ENCODE data around the gene DNAJC27. TPM values are rescaled to one million over a fixed set of nuclear protein-coding genes. Genes with fewer than 3 reads are reported as not detected.

DNAJC27 gene
- total RNA-seq, 2 donors from 2014 or later: 15.0 to 27.2 TPM

DNA sequence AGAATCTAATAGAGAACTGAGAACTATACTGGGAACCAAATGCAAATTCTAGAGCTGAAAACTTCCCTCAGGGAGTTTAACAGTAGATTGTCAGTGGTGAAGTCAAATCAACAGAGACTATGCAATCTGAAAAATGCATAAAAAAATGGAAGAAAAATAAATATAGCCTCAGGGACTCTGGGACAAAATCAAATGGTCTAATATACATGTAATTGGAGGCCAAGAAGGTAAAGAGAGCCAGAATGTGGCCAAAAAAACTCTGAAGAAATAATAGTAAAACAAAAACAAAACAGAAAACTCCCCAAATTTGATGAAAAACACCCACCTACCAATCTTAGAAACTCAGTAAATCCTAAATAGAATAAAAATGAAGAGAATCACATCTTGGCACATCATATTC is 16.5 kb downstream of the DNAJC27 start:
- no peak overlapping the region for H3K27ac ChIP-seq
- no peak for ATAC-seq (ENCODE audit: insufficient number of reproducible peaks, low FRiP score, low read depth)
- H3K9me3 ChIP-seq: peaks cover 3% of the 10 kb centered on the region
- no peaks in the 10 kb centered on the region for H3K4me1 ChIP-seq (ENCODE audit: control insufficient read depth in 1 of 2, low read depth in 2 of 2)
- peaks cover 50% of the 10 kb centered on the region for H3K36me3 ChIP-seq
- H3K27me3 ChIP-seq (replicated peaks; ENCODE audit: insufficient read depth): no peaks in the 10 kb centered on the region
- DNase-seq (ENCODE audit: low spot score): no peak
- H3K4me3 ChIP-seq: no peak overlapping the region
- TF ChIP-seq, protein P1, sequence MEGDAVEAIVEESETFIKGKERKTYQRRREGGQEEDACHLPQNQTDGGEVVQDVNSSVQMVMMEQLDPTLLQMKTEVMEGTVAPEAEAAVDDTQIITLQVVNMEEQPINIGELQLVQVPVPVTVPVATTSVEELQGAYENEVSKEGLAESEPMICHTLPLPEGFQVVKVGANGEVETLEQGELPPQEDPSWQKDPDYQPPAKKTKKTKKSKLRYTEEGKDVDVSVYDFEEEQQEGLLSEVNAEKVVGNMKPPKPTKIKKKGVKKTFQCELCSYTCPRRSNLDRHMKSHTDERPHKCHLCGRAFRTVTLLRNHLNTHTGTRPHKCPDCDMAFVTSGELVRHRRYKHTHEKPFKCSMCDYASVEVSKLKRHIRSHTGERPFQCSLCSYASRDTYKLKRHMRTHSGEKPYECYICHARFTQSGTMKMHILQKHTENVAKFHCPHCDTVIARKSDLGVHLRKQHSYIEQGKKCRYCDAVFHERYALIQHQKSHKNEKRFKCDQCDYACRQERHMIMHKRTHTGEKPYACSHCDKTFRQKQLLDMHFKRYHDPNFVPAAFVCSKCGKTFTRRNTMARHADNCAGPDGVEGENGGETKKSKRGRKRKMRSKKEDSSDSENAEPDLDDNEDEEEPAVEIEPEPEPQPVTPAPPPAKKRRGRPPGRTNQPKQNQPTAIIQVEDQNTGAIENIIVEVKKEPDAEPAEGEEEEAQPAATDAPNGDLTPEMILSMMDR (IDR thresholded peaks at IDR 0.05): no peak

GRCh38 chr2:24950102-24950501 is 21.7 kb downstream of the DNAJC27 start:
- Histone ChIP-seq H3K27ac (no peak overlapping the region), H3K4me1 (ENCODE audit: control insufficient read depth in 1 of 2, low read depth in 2 of 2) (no peaks in the 10 kb centered on the region), H3K9me3 (peaks cover 2% of the 10 kb centered on the region), H3K27me3 (replicated peaks; ENCODE audit: insufficient read depth) (no peaks in the 10 kb centered on the region), H3K36me3 (peaks cover 22% of the 10 kb centered on the region), H3K4me3 (no peak overlapping the region)
- TF ChIP-seq, protein P1 (IDR thresholded peaks at IDR 0.05): no peak
- DNase-seq (ENCODE audit: low spot score) (no peak), ATAC-seq (ENCODE audit: insufficient number of reproducible peaks, low FRiP score, low read depth) (no peak)

DNA sequence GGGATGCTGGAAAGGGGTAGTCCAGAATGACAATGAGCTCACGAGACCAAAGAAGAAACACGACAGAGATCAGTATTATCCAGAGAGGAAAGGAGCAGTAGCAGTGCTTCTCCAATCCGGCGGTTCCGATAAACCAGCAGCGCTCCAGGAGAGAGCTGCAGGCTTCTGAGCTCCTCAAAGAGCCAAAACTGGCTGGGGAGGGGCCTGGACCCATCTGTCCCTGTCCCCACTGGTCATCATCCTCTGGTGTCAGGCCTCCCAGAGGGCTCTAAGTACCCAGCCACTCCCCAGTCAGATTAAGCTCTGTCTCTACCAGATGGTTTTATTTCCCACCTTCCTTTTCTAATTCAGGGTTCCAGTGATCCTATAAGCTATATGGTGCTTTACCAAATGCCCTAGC is 23.2 kb downstream of the DNAJC27 start:
- Histone ChIP-seq H3K4me3 (no peak overlapping the region), H3K36me3 (peaks cover 8% of the 10 kb centered on the region), H3K9me3 (no peaks in the 10 kb centered on the region), H3K4me1 (ENCODE audit: control insufficient read depth in 1 of 2, low read depth in 2 of 2) (no peaks in the 10 kb centered on the region), H3K27ac (no peak overlapping the region), H3K27me3 (replicated peaks; ENCODE audit: insufficient read depth) (no peaks in the 10 kb centered on the region)
- TF ChIP-seq, protein P1 (IDR thresholded peaks at IDR 0.05): no peak
- DNase-seq (ENCODE audit: low spot score) (no peak), ATAC-seq (ENCODE audit: insufficient number of reproducible peaks, low FRiP score, low read depth) (no peak)

DNA sequence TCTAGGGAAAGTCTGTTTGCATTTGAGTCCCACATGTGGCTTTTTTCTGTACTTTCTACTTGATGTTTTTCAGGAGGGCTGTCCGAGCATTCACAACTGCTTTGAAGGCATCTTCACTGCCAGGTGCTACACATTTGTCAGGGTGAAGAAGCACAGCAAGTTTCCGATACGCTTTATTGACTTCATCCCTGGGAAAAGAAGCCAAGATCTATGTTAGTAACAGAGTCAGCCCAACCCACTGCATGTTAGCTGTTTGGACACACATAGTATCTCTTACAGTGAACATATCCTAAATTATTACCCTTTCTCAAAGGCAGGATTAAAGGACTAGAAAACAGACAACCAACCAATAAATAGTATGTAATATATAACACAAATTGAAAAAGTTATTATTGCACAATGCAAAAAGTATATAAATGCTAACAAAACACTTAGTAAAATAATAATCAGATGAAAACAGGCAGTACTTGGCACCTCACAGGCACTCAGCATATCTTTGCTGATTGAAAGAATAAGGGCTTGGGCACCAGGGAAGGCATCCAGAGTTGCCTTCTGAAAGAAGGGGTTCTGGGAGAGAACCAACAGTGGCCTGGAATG is 24.1 kb downstream of the DNAJC27 start:
- peaks cover 6% of the 10 kb centered on the region for H3K36me3 ChIP-seq
- H3K27ac ChIP-seq: no peak overlapping the region
- no peaks in the 10 kb centered on the region for H3K9me3 ChIP-seq
- DNase-seq (ENCODE audit: low spot score): no peak
- TF ChIP-seq, protein P1 (IDR thresholded peaks at IDR 0.05): no peak
- H3K4me3 ChIP-seq: no peak overlapping the region
- no peak for ATAC-seq (ENCODE audit: insufficient number of reproducible peaks, low FRiP score, low read depth)
- no peaks in the 10 kb centered on the region for H3K4me1 ChIP-seq (ENCODE audit: control insufficient read depth in 1 of 2, low read depth in 2 of 2)
- H3K27me3 ChIP-seq (replicated peaks; ENCODE audit: insufficient read depth): no peaks in the 10 kb centered on the region

DNA sequence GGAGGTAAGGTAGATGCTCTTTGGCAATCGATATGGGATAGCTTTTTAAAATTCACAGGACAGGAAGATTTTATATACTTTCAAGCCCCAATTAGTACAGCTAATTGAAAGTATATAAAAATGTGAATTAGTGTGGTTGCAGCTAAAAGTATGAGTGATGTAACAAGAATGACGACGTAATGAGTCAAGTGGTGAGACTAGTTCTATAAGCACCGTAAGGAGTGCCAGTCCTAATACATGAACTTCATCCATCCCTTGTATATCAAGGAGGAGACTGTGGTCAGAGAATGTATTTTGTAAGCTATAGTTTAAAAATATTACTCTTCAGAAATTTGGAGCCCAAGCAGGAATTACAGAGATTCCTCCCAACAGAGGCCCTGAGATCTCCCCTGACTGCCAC is 25.8 kb downstream of the DNAJC27 start:
- ATAC-seq (ENCODE audit: insufficient number of reproducible peaks, low FRiP score, low read depth): no peak
- H3K4me3 ChIP-seq: no peak overlapping the region
- H3K9me3 ChIP-seq: no peaks in the 10 kb centered on the region
- no peak for DNase-seq (ENCODE audit: low spot score)
- H3K36me3 ChIP-seq: peaks cover 1% of the 10 kb centered on the region
- H3K27ac ChIP-seq: no peak overlapping the region
- no peaks in the 10 kb centered on the region for H3K4me1 ChIP-seq (ENCODE audit: control insufficient read depth in 1 of 2, low read depth in 2 of 2)
- no peaks in the 10 kb centered on the region for H3K27me3 ChIP-seq (replicated peaks; ENCODE audit: insufficient read depth)
- TF ChIP-seq, protein P1 (IDR thresholded peaks at IDR 0.05): no peak

All from thoracic aorta (tissue), 2 donors.